ENCODE results near the gene CAPSL. TPM values are rescaled to one million over a fixed set of nuclear protein-coding genes. Genes with fewer than 3 reads are reported as not detected.
A peak's percentile ranks its signal among the peaks of the same experiment; 100 is the strongest.

Gene CAPSL
- total and polyA plus RNA-seq, 8 donors: not detected

GRCh38 chr5:35870605-35871004 lies 67.8 kb downstream of the CAPSL start:
- H3K27ac ChIP-seq: no peak overlapping the region
- TF ChIP-seq EP300 (IDR thresholded peaks at IDR 0.05): no peak
- TF ChIP-seq POLR2A (IDR thresholded peaks at IDR 0.05): no peak
- TF ChIP-seq POLR2AphosphoS5 (IDR thresholded peaks at IDR 0.05): no peak
- no peak for TF ChIP-seq CTCF (IDR thresholded peaks at IDR 0.05)
- intact Hi-C loops (cut with DNase I; ENCODE audit: low total_unique reads): no loop called here
- WGBS, 5 donors: 76 to 94% (median 89%) methylated on average over 4 of the region's 4 CpGs
- H3K4me3 ChIP-seq: no peak overlapping the region
- H3K36me3 ChIP-seq: no peaks in the 10 kb centered on the region
- H3K9me3 ChIP-seq: no peaks in the 10 kb centered on the region
- H3K4me1 ChIP-seq: no peaks in the 10 kb centered on the region
- no peak for DNase-seq
- no peaks in the 10 kb centered on the region for H3K27me3 ChIP-seq

- DNase-seq: no peak
- Histone ChIP-seq H3K9me3 (no peaks in the 10 kb centered on the region), H3K4me1 (no peaks in the 10 kb centered on the region), H3K4me3 (no peak overlapping the region), H3K27me3 (no peaks in the 10 kb centered on the region), H3K36me3 (no peaks in the 10 kb centered on the region), H3K27ac (no peak overlapping the region)
- TF ChIP-seq CTCF (IDR thresholded peaks at IDR 0.05) (no peak), EP300 (IDR thresholded peaks at IDR 0.05) (no peak), POLR2A (IDR thresholded peaks at IDR 0.05) (no peak), POLR2AphosphoS5 (IDR thresholded peaks at IDR 0.05) (no peak)
- 71 to 79% (median 77%) methylated on average over 5 of the region's 5 CpGs for WGBS, 5 donors
- intact Hi-C loops (cut with DNase I; ENCODE audit: low total_unique reads): no loop called here
Measured at GRCh38 chr5:35869685-35870277, 68.6 kb downstream of the CAPSL start.

GRCh38 chr5:35867998-35868397 lies 70.4 kb downstream of the CAPSL start:
- H3K9me3 ChIP-seq: no peaks in the 10 kb centered on the region
- intact Hi-C loops (cut with DNase I; ENCODE audit: low total_unique reads): no loop called here
- no peak overlapping the region for H3K27ac ChIP-seq
- WGBS, 5 donors: 78 to 95% (median 83%) methylated on average over 4 of the region's 4 CpGs
- no peak for DNase-seq
- no peaks in the 10 kb centered on the region for H3K36me3 ChIP-seq
- TF ChIP-seq EP300 (IDR thresholded peaks at IDR 0.05) (no peak), POLR2A (IDR thresholded peaks at IDR 0.05) (no peak), CTCF (IDR thresholded peaks at IDR 0.05) (no peak), POLR2AphosphoS5 (IDR thresholded peaks at IDR 0.05) (no peak)
- no peak overlapping the region for H3K4me3 ChIP-seq
- no peaks in the 10 kb centered on the region for H3K27me3 ChIP-seq
- H3K4me1 ChIP-seq: no peaks in the 10 kb centered on the region

- H3K9me3 ChIP-seq: no peaks in the 10 kb centered on the region
- H3K36me3 ChIP-seq: no peaks in the 10 kb centered on the region
- DNase-seq: peak in 1 of 2 donors; percentile 40
- H3K27ac ChIP-seq: no peak overlapping the region
- H3K4me1 ChIP-seq: no peaks in the 10 kb centered on the region
- H3K4me3 ChIP-seq: peak overlapping the region in 1 of 4 donors; percentile 0
- 43 to 50% (median 46%) methylated on average over 3 of the region's 3 CpGs for WGBS, 5 donors
- no peaks in the 10 kb centered on the region for H3K27me3 ChIP-seq
- TF ChIP-seq CTCF (IDR thresholded peaks at IDR 0.05): no peak
- no peak for TF ChIP-seq POLR2A (IDR thresholded peaks at IDR 0.05)
- TF ChIP-seq POLR2AphosphoS5 (IDR thresholded peaks at IDR 0.05): no peak
- no peak for TF ChIP-seq EP300 (IDR thresholded peaks at IDR 0.05)
- intact Hi-C loops (cut with DNase I; ENCODE audit: low total_unique reads): no loop called here
Measured at GRCh38 chr5:35863159-35863558, 75.3 kb downstream of the CAPSL start.

Measured in stomach (tissue), 9 donors.